ENCODE measurements around the gene PDE9A.
A peak's percentile ranks its signal among the peaks of the same experiment; 100 is the strongest.

The PDE9A gene

DNA sequence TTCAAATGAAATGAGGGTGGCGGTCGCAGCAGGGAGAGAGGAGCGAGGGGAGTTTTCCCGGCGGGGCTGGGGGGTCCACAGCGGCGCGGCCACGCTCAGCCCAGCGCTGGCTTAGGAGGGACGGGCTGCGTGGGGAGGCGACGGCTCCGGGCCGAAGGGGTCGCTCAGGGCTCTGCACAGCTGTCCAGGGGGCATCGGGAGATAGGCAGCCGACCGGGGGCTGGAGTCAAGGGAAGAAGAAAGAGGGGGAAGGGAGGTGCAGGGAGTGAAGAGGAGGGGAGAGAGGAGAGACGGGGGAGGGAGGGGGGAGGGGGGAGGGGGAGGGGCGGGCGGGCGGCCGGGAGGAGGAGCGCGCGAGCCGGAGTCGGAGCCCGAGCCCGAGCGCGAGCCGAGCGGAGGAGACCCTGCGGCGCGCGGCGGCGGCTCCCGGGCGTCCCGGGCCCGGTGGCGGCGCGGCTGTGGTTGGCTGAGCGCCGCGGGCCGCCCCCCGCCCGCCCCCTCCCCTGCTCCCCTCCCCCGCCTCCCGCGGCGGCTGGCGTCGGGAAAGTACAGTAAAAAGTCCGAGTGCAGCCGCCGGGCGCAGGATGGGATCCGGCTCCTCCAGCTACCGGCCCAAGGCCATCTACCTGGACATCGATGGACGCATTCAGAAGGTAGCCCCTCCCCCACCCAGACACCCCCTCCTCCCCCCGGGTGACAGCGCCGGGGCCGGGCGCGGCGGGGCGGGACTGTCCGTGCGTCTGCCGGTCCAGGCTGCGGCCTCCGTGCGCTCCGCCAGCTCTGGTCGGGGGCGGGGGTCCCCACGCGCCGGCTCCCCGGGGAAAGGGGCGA lies at the start of gene PDE9A:
PDE9A (plus strand) TSS at position 391 of the 831 bp plus-strand sequence; CDS start at position 585, 194 bp downstream.
- POLR2A ChIA-PET: interaction anchor here (0.9 to 1.5 kb wide), 2 partner anchors 19 to 239 kb away, joined by 4 to 5 read pairs; partner anchors contain the start of gene NDUFV3
- TF ChIP-seq NFRKB (IDR thresholded peaks at IDR 0.05): no peak
- no peak for TF ChIP-seq HDGF (IDR thresholded peaks at IDR 0.05; ENCODE audit: borderline replicate concordance)
- no peak for TF ChIP-seq PKNOX1 (IDR thresholded peaks at IDR 0.05)
- no peak for TF ChIP-seq L3MBTL2 (conservative IDR thresholded peaks at IDR 0.05)
- DNase-seq (ENCODE audit: extremely low spot score): peak; percentile 86
- CTCF ChIA-PET: interaction anchor here (1.2 to 1.5 kb wide), 2 partner anchors 8 to 60 kb away, joined by 3 to 5 read pairs; no protein-coding TSS in a partner anchor

DNA sequence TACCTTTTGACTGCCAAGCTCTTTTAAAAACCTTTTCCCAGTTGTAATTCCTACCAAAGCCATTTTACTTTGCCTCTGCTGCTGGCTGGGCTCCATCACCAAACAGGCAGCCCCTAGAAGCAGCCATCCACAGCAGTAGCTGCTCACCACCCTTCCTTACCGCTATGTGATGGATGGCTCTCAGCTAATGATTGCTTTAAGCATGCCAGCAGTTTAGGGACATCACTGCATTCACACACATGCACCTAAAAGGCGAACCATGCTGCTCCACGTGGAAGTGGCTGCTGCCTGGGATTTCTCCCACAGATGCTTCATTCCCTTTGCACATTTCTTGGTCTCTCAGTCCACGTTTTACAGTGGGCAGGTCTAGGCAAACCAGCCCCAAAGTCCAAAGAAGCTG lies 46.3 kb upstream of the PDE9A start:
- no peak for TF ChIP-seq TARDBP (IDR thresholded peaks at IDR 0.05)
- no peak for TF ChIP-seq LEF1 (IDR thresholded peaks at IDR 0.05; ENCODE audit: borderline replicate concordance)
- no peak for TF ChIP-seq SUZ12 (IDR thresholded peaks at IDR 0.05)
- TF ChIP-seq FOXA1 (IDR thresholded peaks at IDR 0.05): no peak
- TF ChIP-seq ELF4 (IDR thresholded peaks at IDR 0.05): no peak
- no peak for TF ChIP-seq ARNT (IDR thresholded peaks at IDR 0.05)
- no peak for DNase-seq (ENCODE audit: extremely low spot score)
- CTCF ChIA-PET: no interaction called here
- POLR2A ChIA-PET: no interaction called here

DNA sequence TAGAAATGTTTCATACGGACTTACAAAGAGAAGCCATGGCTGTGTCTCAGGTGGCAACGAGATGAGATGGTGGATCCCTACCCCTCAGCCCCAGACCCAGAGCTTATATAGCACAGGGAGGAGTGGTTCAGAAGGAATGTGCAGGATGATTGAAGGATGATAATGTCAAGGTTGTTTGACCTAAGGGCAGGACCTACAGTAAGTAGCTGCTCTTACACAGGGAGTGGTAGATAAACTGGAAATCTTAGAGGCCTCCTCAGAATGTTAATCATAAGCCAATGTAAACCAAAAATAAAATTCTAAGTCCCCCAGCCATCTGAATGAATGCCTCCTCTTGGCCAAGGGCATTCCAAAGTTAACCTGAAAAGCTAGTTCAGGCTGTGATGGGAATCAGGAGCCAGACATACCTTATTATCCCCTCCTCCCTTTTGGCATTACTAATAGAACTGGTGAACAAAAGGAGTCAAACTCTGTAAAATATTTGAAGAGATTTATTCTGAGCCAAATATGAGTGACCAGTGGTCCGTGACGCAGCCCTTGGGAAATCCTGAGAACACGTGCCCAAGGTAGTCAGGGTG lies 45.8 kb upstream of the PDE9A start:
- POLR2A ChIA-PET: no interaction called here
- DNase-seq (ENCODE audit: extremely low spot score): no peak
- CTCF ChIA-PET: no interaction called here
- TF ChIP-seq FOXK2 (IDR thresholded peaks at IDR 0.05) (no peak), NFRKB (IDR thresholded peaks at IDR 0.05) (no peak), ELF4 (IDR thresholded peaks at IDR 0.05) (no peak), HDGF (IDR thresholded peaks at IDR 0.05; ENCODE audit: borderline replicate concordance) (no peak), LEF1 (IDR thresholded peaks at IDR 0.05; ENCODE audit: borderline replicate concordance) (no peak), ARNT (IDR thresholded peaks at IDR 0.05) (no peak), BHLHE40 (IDR thresholded peaks at IDR 0.05; ENCODE audit: borderline replicate concordance) (no peak), ZNF384 (IDR thresholded peaks at IDR 0.05) (no peak), FOXM1 (IDR thresholded peaks at IDR 0.05; ENCODE audit: borderline replicate concordance) (no peak), TARDBP (IDR thresholded peaks at IDR 0.05) (no peak), FOXA1 (IDR thresholded peaks at IDR 0.05) (no peak), SUZ12 (IDR thresholded peaks at IDR 0.05) (no peak), PKNOX1 (IDR thresholded peaks at IDR 0.05) (no peak), SP1 (IDR thresholded peaks at IDR 0.05) (no peak), L3MBTL2 (conservative IDR thresholded peaks at IDR 0.05) (no peak), CTBP1 (IDR thresholded peaks at IDR 0.05; ENCODE audit: borderline replicate concordance) (no peak)

- ChIA-PET POLR2A (no interaction called here), CTCF (interaction anchor here (0.6 kb wide), 1 partner anchor 271 kb away, joined by 6 read pairs; no protein-coding TSS in a partner anchor)
- no peak for DNase-seq (ENCODE audit: extremely low spot score)
- TF ChIP-seq L3MBTL2 (conservative IDR thresholded peaks at IDR 0.05): no peak
- no peak for TF ChIP-seq SUZ12 (IDR thresholded peaks at IDR 0.05)
- no peak for TF ChIP-seq ARNT (IDR thresholded peaks at IDR 0.05)
- TF ChIP-seq HDGF (IDR thresholded peaks at IDR 0.05; ENCODE audit: borderline replicate concordance): no peak
- TF ChIP-seq ZNF384 (IDR thresholded peaks at IDR 0.05): no peak
- TF ChIP-seq FOXK2 (IDR thresholded peaks at IDR 0.05): no peak
- TF ChIP-seq PKNOX1 (IDR thresholded peaks at IDR 0.05): no peak
- TF ChIP-seq TARDBP (IDR thresholded peaks at IDR 0.05): no peak
- TF ChIP-seq SP1 (IDR thresholded peaks at IDR 0.05): no peak
Observed at GRCh38 chr21:42608446-42608845, 45.0 kb upstream of the PDE9A start.

- no peak for TF ChIP-seq SUZ12 (IDR thresholded peaks at IDR 0.05)
- no peak for TF ChIP-seq CTBP1 (IDR thresholded peaks at IDR 0.05; ENCODE audit: borderline replicate concordance)
- TF ChIP-seq ELF4 (IDR thresholded peaks at IDR 0.05): no peak
- TF ChIP-seq LEF1 (IDR thresholded peaks at IDR 0.05; ENCODE audit: borderline replicate concordance): no peak
- TF ChIP-seq SP1 (IDR thresholded peaks at IDR 0.05): no peak
- TF ChIP-seq BHLHE40 (IDR thresholded peaks at IDR 0.05; ENCODE audit: borderline replicate concordance): no peak
- TF ChIP-seq ARNT (IDR thresholded peaks at IDR 0.05): no peak
- no peak for TF ChIP-seq NFRKB (IDR thresholded peaks at IDR 0.05)
- no peak for TF ChIP-seq FOXK2 (IDR thresholded peaks at IDR 0.05)
- no peak for DNase-seq (ENCODE audit: extremely low spot score)
- ChIA-PET POLR2A (no interaction called here), CTCF (no interaction called here)
Observed at GRCh38 chr21:42609811-42610210, 43.6 kb upstream of the PDE9A start.

DNA sequence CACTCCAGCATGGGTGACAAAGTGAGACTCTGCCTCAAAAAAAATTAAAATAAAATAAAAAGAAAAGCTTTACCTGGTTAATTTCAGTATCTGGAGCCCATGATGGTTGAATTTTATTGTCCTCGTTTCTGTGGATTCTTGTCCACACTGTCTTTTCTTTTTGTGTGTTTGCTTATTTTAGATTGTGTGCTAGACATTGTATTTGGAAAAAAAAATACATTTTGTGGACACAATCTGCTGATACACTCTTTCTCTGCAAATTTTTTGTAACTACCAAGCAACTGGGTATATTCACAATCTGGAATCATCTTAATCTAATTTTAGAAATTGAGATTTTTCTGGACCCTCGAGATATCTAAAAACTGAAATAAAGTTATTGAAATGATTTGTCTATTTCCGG lies 41.6 kb upstream of the PDE9A start:
- no peak for TF ChIP-seq TARDBP (IDR thresholded peaks at IDR 0.05)
- no peak for DNase-seq (ENCODE audit: extremely low spot score)
- POLR2A ChIA-PET: no interaction called here
- CTCF ChIA-PET: no interaction called here
